Activated CD4-positive, alpha-beta T cell treated with anti-CD3 and anti-CD28 coated beads for 36 hours (primary cell): Measurements from ENCODE around the gene CFAP90. TPM values are rescaled to one million over a fixed set of nuclear protein-coding genes. Genes with fewer than 3 reads are reported as not detected.

Experiments used
- total RNA-seq, 2 experiments: library from RNA; stranded (reverse); gene quantifications; one replicate each; pipeline ENCODE4 v1.2.3, GENCODE V29; 2021

CFAP90 gene
- total RNA-seq, 2 experiments from 2014 or later: not detected

Other genes with a start within 250 kb of the CFAP90 start
- 1 to 10 TPM; 9.2 to 9.6 TPM for gene FASTKD3, start 17.9 kb upstream of the CFAP90 start, total RNA-seq
- gene MTRR, start 18.0 kb upstream of the CFAP90 start, total RNA-seq: 10 to 100 TPM; 49.3 to 52.9 TPM